IPS DF 4.7 (cell line): ENCODE results near the gene ARRDC2.

Experiments used
- DNase-seq: peaks from one replicate; pipeline ENCODE4 v3.0.0-alpha.2; 2013; ENCODE audit warnings: low spot score; ENCODE audit errors: extremely low read depth

The ARRDC2 gene

DNA sequence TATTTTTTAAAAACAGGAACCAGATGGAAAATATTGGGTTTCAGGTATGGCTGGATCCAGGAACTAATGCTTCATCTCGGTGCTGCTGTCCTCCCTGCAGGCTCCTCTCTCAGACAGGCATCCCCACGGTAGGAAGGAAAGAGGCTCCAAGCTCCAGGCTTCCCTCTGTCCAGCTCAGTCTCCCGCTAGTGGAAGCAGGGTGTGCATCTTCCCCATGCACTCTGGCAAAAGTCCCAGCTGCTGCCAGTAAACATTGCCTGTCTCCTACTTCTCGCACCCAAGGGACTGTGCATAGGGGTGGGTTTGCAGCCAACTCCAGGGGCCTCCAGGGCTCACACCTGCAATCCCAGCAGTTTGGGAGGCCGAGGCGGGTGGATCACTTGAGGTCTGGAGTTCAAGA is 49.6 kb downstream of the ARRDC2 start:
- no peak for DNase-seq

GRCh38 chr19:18058208-18059009 is 50.4 kb downstream of the ARRDC2 start:
- DNase-seq: peak; percentile 66

GRCh38 chr19:18059297-18059696 is 51.3 kb downstream of the ARRDC2 start:
- DNase-seq: no peak

- DNase-seq: no peak
Observed at GRCh38 chr19:18059902-18060301, 51.9 kb downstream of the ARRDC2 start.

GRCh38 chr19:18060472-18060871 is 52.5 kb downstream of the ARRDC2 start:
- DNase-seq: no peak

- DNase-seq: no peak
Observed at GRCh38 chr19:18062028-18062427, 54.1 kb downstream of the ARRDC2 start.

GRCh38 chr19:18063463-18063862 is 55.5 kb downstream of the ARRDC2 start:
- DNase-seq: no peak
